Fibroblast of the aortic adventitia (primary cell): ENCODE measurements around the gene INPP5B. TPM values are rescaled to one million over a fixed set of nuclear protein-coding genes. Genes with fewer than 3 reads are reported as not detected.

ENCODE experiments used
- DNase-seq: peaks from one replicate; pipeline ENCODE4 v3.0.0-alpha.2; 2010; ENCODE audit warnings: low read depth
- H3K4me3 ChIP-seq: 2 replicates; pipeline ENCODE4 v1.5.1; 2011; ENCODE audit warnings: low read depth, mild to moderate bottlenecking, control low read depth, low read length, moderate library complexity
- CTCF ChIP-seq: IDR thresholded peaks from 2 replicates; pipeline ENCODE4 v1.5.1; 2011; ENCODE audit warnings: mild to moderate bottlenecking, low read length, control low read depth, inconsistent platforms; ENCODE audit not compliant: insufficient read depth
- total RNA-seq: library from RNA; depleted of rRNA; stranded (reverse); fragments of >200 nt; gene quantifications from 2 replicates; pipeline ENCODE4 v1.2.3, GENCODE V29; 2012; ENCODE audit warnings: low replicate concordance

Gene INPP5B
- total RNA-seq: 26.8 and 35.5 TPM in 2 replicates

GRCh38 chr1:37946703-37947360 lies at the start of gene INPP5B:
Gene INPP5B (minus strand): TSS chr1:37947053. CDS start chr1:37946308, 745 bp downstream.
- DNase-seq: peak; percentile 92
- no peak for TF ChIP-seq CTCF

GRCh38 chr1:37995751-37996345 lies 49.0 kb upstream of the INPP5B start:
- peak; percentile 93 for DNase-seq
- H3K4me3 ChIP-seq: peak overlapping the region; percentile 67
- no peak for TF ChIP-seq CTCF

More at GRCh38 chr1:37946703-37947360, at the start of gene INPP5B:
- peak within 1 kb of the TSS; percentile 93 for H3K4me3 ChIP-seq

- DNase-seq: no peak
- peak overlapping the region; percentile 67 for H3K4me3 ChIP-seq
- TF ChIP-seq CTCF: no peak
Observed at GRCh38 chr1:37994886-37995566, 48.2 kb upstream of the INPP5B start.

GRCh38 chr1:37989361-37989930 lies 42.6 kb upstream of the INPP5B start:
- no peak for TF ChIP-seq CTCF
- peak overlapping the region; percentile 98 for H3K4me3 ChIP-seq
- no peak for DNase-seq

GRCh38 chr1:37987679-37988078 lies 40.8 kb upstream of the INPP5B start:
- TF ChIP-seq CTCF: no peak

GRCh38 chr1:37983546-37983945 lies 36.7 kb upstream of the INPP5B start:
- TF ChIP-seq CTCF: no peak

More at GRCh38 chr1:37987679-37988078, 40.8 kb upstream of the INPP5B start:
- no peak for DNase-seq
- H3K4me3 ChIP-seq: no peak overlapping the region

More at GRCh38 chr1:37983546-37983945, 36.7 kb upstream of the INPP5B start:
- H3K4me3 ChIP-seq: no peak overlapping the region
- no peak for DNase-seq
